Measurements from ENCODE around the gene ANKRD33.

Gene ANKRD33

GRCh38 chr12:51841727-51842126, 46.2 kb upstream of the ANKRD33 start:
- TF ChIP-seq CSDC2 (CRISPR knock-in tag; IDR thresholded peaks at IDR 0.05) (no peak), PATZ1 (CRISPR knock-in tag; IDR thresholded peaks at IDR 0.05; ENCODE audit: borderline replicate concordance) (no peak), TOX (CRISPR knock-in tag; IDR thresholded peaks at IDR 0.05; ENCODE audit: borderline replicate concordance) (no peak), CREB5 (CRISPR knock-in tag; IDR thresholded peaks at IDR 0.05; ENCODE audit: low read depth) (no peak), POU6F1 (CRISPR knock-in tag; IDR thresholded peaks at IDR 0.05; ENCODE audit: borderline replicate concordance, low read depth) (no peak), ESRRG (CRISPR knock-in tag; IDR thresholded peaks at IDR 0.05) (no peak), ZNF565 (CRISPR knock-in tag; conservative IDR thresholded peaks at IDR 0.05; ENCODE audit: low read depth) (no peak), GLIS3 (CRISPR knock-in tag; IDR thresholded peaks at IDR 0.05) (no peak), ZNF8 (CRISPR knock-in tag; IDR thresholded peaks at IDR 0.05) (no peak), ZFP30 (CRISPR knock-in tag; IDR thresholded peaks at IDR 0.05) (no peak), ZC3H10 (CRISPR knock-in tag; IDR thresholded peaks at IDR 0.05) (no peak), PPARA (CRISPR knock-in tag; IDR thresholded peaks at IDR 0.05; ENCODE audit: borderline replicate concordance) (no peak), ZNF70 (CRISPR knock-in tag; IDR thresholded peaks at IDR 0.05) (no peak), RARB (CRISPR knock-in tag; IDR thresholded peaks at IDR 0.05) (no peak), ISL1 (CRISPR knock-in tag; IDR thresholded peaks at IDR 0.05) (no peak), TSHZ2 (CRISPR knock-in tag; IDR thresholded peaks at IDR 0.05) (no peak), CSRNP3 (CRISPR knock-in tag; IDR thresholded peaks at IDR 0.05) (no peak), SNAI2 (CRISPR knock-in tag; IDR thresholded peaks at IDR 0.05) (no peak), ZFP3 (CRISPR knock-in tag; IDR thresholded peaks at IDR 0.05) (no peak), TCF4 (CRISPR knock-in tag; IDR thresholded peaks at IDR 0.05; ENCODE audit: borderline replicate concordance) (no peak)
- ATAC-seq: no peak

- no peak for ATAC-seq
- TF ChIP-seq CREB5 (CRISPR knock-in tag; IDR thresholded peaks at IDR 0.05; ENCODE audit: low read depth): no peak
- no peak for TF ChIP-seq TSHZ2 (CRISPR knock-in tag; IDR thresholded peaks at IDR 0.05)
- no peak for TF ChIP-seq SNAI2 (CRISPR knock-in tag; IDR thresholded peaks at IDR 0.05)
- no peak for TF ChIP-seq OSR1 (CRISPR knock-in tag; IDR thresholded peaks at IDR 0.05)
- no peak for TF ChIP-seq CSDC2 (CRISPR knock-in tag; IDR thresholded peaks at IDR 0.05)
- TF ChIP-seq BACH2 (CRISPR knock-in tag; IDR thresholded peaks at IDR 0.05; ENCODE audit: borderline replicate concordance): no peak
- no peak for TF ChIP-seq PATZ1 (CRISPR knock-in tag; IDR thresholded peaks at IDR 0.05; ENCODE audit: borderline replicate concordance)
- no peak for TF ChIP-seq TOX (CRISPR knock-in tag; IDR thresholded peaks at IDR 0.05; ENCODE audit: borderline replicate concordance)
- no peak for TF ChIP-seq ESRRG (CRISPR knock-in tag; IDR thresholded peaks at IDR 0.05)
- TF ChIP-seq PPARA (CRISPR knock-in tag; IDR thresholded peaks at IDR 0.05; ENCODE audit: borderline replicate concordance): no peak
- TF ChIP-seq ZNF565 (CRISPR knock-in tag; conservative IDR thresholded peaks at IDR 0.05; ENCODE audit: low read depth): no peak
- TF ChIP-seq POU6F1 (CRISPR knock-in tag; IDR thresholded peaks at IDR 0.05; ENCODE audit: borderline replicate concordance, low read depth): no peak
Measured at GRCh38 chr12:51844854-51845253, 43.0 kb upstream of the ANKRD33 start.
